ENCODE measurements around the gene SARS1. TPM values are rescaled to one million over a fixed set of nuclear protein-coding genes. Genes with fewer than 3 reads are reported as not detected.

SARS1 gene
- total and polyA plus RNA-seq, 4 donors: 118 to 212 (median 147) TPM

- Histone ChIP-seq H3K27ac (ENCODE audit: low read depth in 1 of 2, low read length in 1 of 2) (no peak overlapping the region), H3K9ac (ENCODE audit: insufficient read depth in 1 of 2, low read length in 2 of 2) (no peak overlapping the region), H3K4me3 (no peak overlapping the region), H3K36me3 (ENCODE audit: control insufficient read depth in 4 of 4, insufficient read depth in 4 of 4, low read length in 4 of 4) (no peaks in the 10 kb centered on the region), H3K4me1 (ENCODE audit: control insufficient read depth in 5 of 5, insufficient read depth in 5 of 5, low read length in 5 of 5) (peaks cover 0 to 52% (median 21%) of the 10 kb centered on the region in 5 donors), H3K9me3 (ENCODE audit: control insufficient read depth in 4 of 4, insufficient read depth in 3 of 4, low read length in 3 of 4) (no peaks in the 10 kb centered on the region), H3K27me3 (ENCODE audit: control insufficient read depth in 3 of 3, insufficient read depth in 3 of 3, low read length in 2 of 3) (no peaks in the 10 kb centered on the region)
- TF ChIP-seq CTCF (IDR thresholded peaks at IDR 0.05; ENCODE audit: control extremely low read depth, extremely low read depth): no peak
- 85 to 86% methylated on average over 7 of the region's 7 CpGs for WGBS, 2 donors
- no peak for ATAC-seq (ENCODE audit: insufficient read depth, low FRiP score)
- no peak for DNase-seq
These were observed 23.5 kb upstream of the SARS1 start for GRCh38 chr1:109190189-109190588.

DNA sequence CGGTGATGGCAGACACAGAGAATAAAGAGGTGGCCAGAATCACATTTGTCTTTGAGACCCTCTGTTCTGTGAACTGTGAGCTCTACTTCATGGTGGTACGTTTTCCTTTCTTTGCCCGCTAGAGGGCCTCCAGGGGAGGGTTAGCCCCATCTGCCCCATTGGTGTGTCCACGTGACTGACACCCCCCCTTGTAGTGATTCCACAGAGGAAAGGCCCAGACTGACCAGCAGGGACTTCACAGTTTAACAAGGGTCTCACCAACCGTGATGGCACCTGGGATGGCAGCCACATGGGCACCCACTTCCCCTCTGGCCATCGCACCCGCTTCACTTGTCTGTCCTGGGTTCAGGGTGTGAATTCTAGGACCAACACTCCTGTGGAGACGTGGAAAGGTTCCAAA is 22.3 kb upstream of the SARS1 start:
- no peak for TF ChIP-seq CTCF (IDR thresholded peaks at IDR 0.05; ENCODE audit: control extremely low read depth, extremely low read depth)
- peaks cover 0 to 40% (median 15%) of the 10 kb centered on the region in 5 donors for H3K4me1 ChIP-seq (ENCODE audit: control insufficient read depth in 5 of 5, insufficient read depth in 5 of 5, low read length in 5 of 5)
- no peak overlapping the region for H3K9ac ChIP-seq (ENCODE audit: insufficient read depth in 1 of 2, low read length in 2 of 2)
- 87 to 92% methylated on average over 8 of the region's 8 CpGs for WGBS, 2 donors
- H3K4me3 ChIP-seq: no peak overlapping the region
- ATAC-seq (ENCODE audit: insufficient read depth, low FRiP score) (no peak), DNase-seq (no peak)
- no peaks in the 10 kb centered on the region for H3K36me3 ChIP-seq (ENCODE audit: control insufficient read depth in 4 of 4, insufficient read depth in 4 of 4, low read length in 4 of 4)
- no peak overlapping the region for H3K27ac ChIP-seq (ENCODE audit: low read depth in 1 of 2, low read length in 1 of 2)
- no peaks in the 10 kb centered on the region for H3K27me3 ChIP-seq (ENCODE audit: control insufficient read depth in 3 of 3, insufficient read depth in 3 of 3, low read length in 2 of 3)
- H3K9me3 ChIP-seq (ENCODE audit: control insufficient read depth in 4 of 4, insufficient read depth in 3 of 4, low read length in 3 of 4): no peaks in the 10 kb centered on the region

DNA sequence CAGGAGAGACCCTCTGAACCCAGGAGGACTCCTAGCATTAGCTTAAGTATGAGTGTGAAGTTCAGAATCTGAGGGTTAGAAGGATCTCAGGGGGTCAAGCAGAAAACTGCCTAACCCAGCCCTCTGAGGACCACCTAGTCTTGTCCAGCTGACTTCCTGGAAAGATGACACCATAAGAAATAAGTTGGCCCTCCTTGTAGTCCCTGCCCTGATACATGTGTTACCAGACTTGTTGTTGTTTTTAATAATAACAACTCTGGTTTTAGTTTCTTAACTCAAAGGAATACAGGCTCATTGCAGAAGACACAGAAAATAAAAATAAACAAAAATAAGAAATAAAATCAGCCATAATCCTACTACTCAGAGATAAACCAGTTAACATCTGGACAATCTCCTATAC is 21.8 kb upstream of the SARS1 start:
- no peak overlapping the region for H3K27ac ChIP-seq (ENCODE audit: low read depth in 1 of 2, low read length in 1 of 2)
- H3K4me1 ChIP-seq (ENCODE audit: control insufficient read depth in 5 of 5, insufficient read depth in 5 of 5, low read length in 5 of 5): peaks cover 0 to 35% (median 13%) of the 10 kb centered on the region in 5 donors
- no peaks in the 10 kb centered on the region for H3K9me3 ChIP-seq (ENCODE audit: control insufficient read depth in 4 of 4, insufficient read depth in 3 of 4, low read length in 3 of 4)
- no peak overlapping the region for H3K9ac ChIP-seq (ENCODE audit: insufficient read depth in 1 of 2, low read length in 2 of 2)
- no peaks in the 10 kb centered on the region for H3K27me3 ChIP-seq (ENCODE audit: control insufficient read depth in 3 of 3, insufficient read depth in 3 of 3, low read length in 2 of 3)
- DNase-seq (peak in 1 of 3 donors; percentile 53), ATAC-seq (ENCODE audit: insufficient read depth, low FRiP score) (no peak)
- no peak overlapping the region for H3K4me3 ChIP-seq
- no peak for TF ChIP-seq CTCF (IDR thresholded peaks at IDR 0.05; ENCODE audit: control extremely low read depth, extremely low read depth)
- no peaks in the 10 kb centered on the region for H3K36me3 ChIP-seq (ENCODE audit: control insufficient read depth in 4 of 4, insufficient read depth in 4 of 4, low read length in 4 of 4)

GRCh38 chr1:109192433-109192832 is 21.3 kb upstream of the SARS1 start:
- Histone ChIP-seq H3K4me1 (ENCODE audit: control insufficient read depth in 5 of 5, insufficient read depth in 5 of 5, low read length in 5 of 5) (peaks cover 0 to 32% (median 9%) of the 10 kb centered on the region in 5 donors), H3K27ac (ENCODE audit: low read depth in 1 of 2, low read length in 1 of 2) (peak overlapping the region in 1 of 2 donors; percentile 70), H3K4me3 (no peak overlapping the region), H3K9me3 (ENCODE audit: control insufficient read depth in 4 of 4, insufficient read depth in 3 of 4, low read length in 3 of 4) (no peaks in the 10 kb centered on the region), H3K27me3 (ENCODE audit: control insufficient read depth in 3 of 3, insufficient read depth in 3 of 3, low read length in 2 of 3) (no peaks in the 10 kb centered on the region), H3K36me3 (ENCODE audit: control insufficient read depth in 4 of 4, insufficient read depth in 4 of 4, low read length in 4 of 4) (no peaks in the 10 kb centered on the region), H3K9ac (ENCODE audit: insufficient read depth in 1 of 2, low read length in 2 of 2) (no peak overlapping the region)
- TF ChIP-seq CTCF (IDR thresholded peaks at IDR 0.05; ENCODE audit: control extremely low read depth, extremely low read depth): no peak
- no peak for ATAC-seq (ENCODE audit: insufficient read depth, low FRiP score)
- WGBS, 2 donors: 38 to 48% methylated on average over 4 of the region's 4 CpGs
- DNase-seq: peak in 1 of 3 donors; percentile 73
